NB4 (cell line): ENCODE measurements around the gene CFAP92.

Experiments used
- CTCF ChIP-seq: IDR thresholded peaks from one replicate; pipeline ENCODE4 v1.5.1; 2012; ENCODE audit warnings: low read depth, low read length
- POLR2A ChIP-seq: IDR thresholded peaks from 2 replicates; pipeline ENCODE4 v1.6.1; 2011; ENCODE audit warnings: mild to moderate bottlenecking; ENCODE audit not compliant: insufficient read length; ENCODE audit errors: extremely low read depth

DNA sequence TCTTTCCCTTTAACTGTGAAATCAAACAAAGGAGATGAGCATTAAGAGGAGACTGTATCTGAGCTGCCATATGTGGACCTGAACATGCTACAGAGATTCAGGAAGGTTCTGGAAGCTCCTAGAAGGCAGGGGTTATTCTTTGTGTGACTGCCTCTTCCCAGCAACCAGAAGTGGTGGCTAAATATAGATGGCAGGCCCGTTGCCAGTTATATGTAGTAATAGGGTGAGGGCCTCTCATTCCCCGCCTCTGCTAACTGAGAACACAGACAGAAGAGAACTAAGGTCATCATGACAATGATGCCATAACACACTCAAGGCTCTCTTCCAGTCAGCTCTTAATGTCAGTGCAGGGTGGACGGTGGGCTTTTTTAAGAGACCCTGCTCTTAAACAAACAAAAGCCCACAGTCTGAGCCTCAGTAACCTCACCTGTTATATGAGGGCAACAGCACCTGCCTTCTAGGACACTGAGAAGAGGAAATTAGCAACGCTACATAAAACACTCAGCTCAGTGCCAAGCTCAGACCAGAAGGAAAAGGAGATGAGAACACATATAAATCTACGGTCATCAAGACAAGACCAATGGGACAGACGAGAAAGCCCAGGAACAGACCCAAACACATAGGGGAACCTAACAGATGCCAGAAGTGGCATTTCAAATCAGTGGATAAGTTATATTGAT is 22.3 kb downstream of the CFAP92 start:
- TF ChIP-seq CTCF, result no peak
- no peak for TF ChIP-seq POLR2A
